Esophagus muscularis mucosa (tissue), 3 donors: ENCODE data around the gene MUS81.

Experiments
- EP300 ChIP-seq: sonication (generic); formaldehyde crosslinking; IDR thresholded peaks from one replicate; pipeline ENCODE4 v1.6.1; 2017; ENCODE audit warnings: antibody characterized with exemption
- POLR2AphosphoS5 ChIP-seq, 2 donors: sonication (generic); formaldehyde crosslinking; IDR thresholded peaks; one replicate each; pipeline ENCODE4 v1.6.1; 2017; ENCODE audit warnings: antibody characterized with exemption in 2 of 2

DNA sequence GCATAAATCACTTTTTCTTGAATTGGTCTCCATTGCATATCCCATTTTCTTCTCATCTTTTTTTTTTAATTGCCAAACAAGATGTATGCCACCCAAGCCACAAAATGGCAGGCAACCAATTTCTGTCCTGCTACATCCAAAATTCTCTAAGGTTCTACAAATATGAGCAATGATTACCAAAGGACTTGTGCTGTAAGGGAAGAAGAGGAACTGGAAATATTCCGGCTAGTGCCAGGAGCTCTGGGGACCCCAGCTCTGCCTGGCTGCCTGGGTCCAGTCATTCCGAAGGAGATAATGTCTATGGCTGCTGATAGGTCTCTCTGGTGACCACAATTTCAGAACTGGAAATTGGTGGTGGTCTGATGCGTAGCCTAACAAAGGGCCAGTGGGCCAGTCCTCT, 43.5 kb upstream of the MUS81 start:
- TF ChIP-seq POLR2AphosphoS5 (IDR thresholded peaks at IDR 0.05) = no peak
- TF ChIP-seq EP300 = no peak
